SJCRH30 (cell line): ENCODE measurements around the gene CYP4F3. TPM values are rescaled to one million over a fixed set of nuclear protein-coding genes. Genes with fewer than 3 reads are reported as not detected.
"Not testable (repeated sequence)": the region's sequence is repeated elsewhere in the genome, so short reads cannot be mapped to it uniquely, and the experiment has no call there.

Source experiments
- DNase-seq, 2 experiments: peaks; one replicate each; pipeline ENCODE4 v3.0.0-alpha.2; 2015 to 2020
- H3K27ac ChIP-seq: fragments of 250-450 bp; sonication (Bioruptor Pico); 2 replicates; pipeline ENCODE4 v1.5.1; 2020; ENCODE audit warnings: mild to moderate bottlenecking, moderate library complexity
- H3K27me3 ChIP-seq: fragments of 250-450 bp; sonication (Bioruptor Pico); 2 replicates; pipeline ENCODE4 v1.5.1; 2020; ENCODE audit warnings: mild to moderate bottlenecking, moderate library complexity
- H3K36me3 ChIP-seq: fragments of 250-450 bp; sonication (Bioruptor Pico); 2 replicates; pipeline ENCODE4 v1.5.1; 2020; ENCODE audit warnings: mild to moderate bottlenecking, moderate library complexity
- H3K4me1 ChIP-seq: fragments of 250-450 bp; sonication (Bioruptor Pico); 2 replicates; pipeline ENCODE4 v1.5.1; 2020; ENCODE audit warnings: mild to moderate bottlenecking, moderate library complexity
- H3K4me3 ChIP-seq: fragments of 250-450 bp; sonication (Bioruptor Pico); 2 replicates; pipeline ENCODE4 v1.5.1; 2020; ENCODE audit warnings: mild to moderate bottlenecking, moderate library complexity
- H3K9me3 ChIP-seq: fragments of 250-450 bp; sonication (Bioruptor Pico); replicated peaks from 2 replicates; pipeline ENCODE4 v1.5.1; 2020; ENCODE audit warnings: mild to moderate bottlenecking, moderate library complexity
- total RNA-seq: library from RNA; depleted of rRNA; stranded (reverse); fragments of >200 nt; shearing (Covaris generic); gene quantifications from 2 replicates; pipeline ENCODE4 v1.2.3, GENCODE V29; 2014

The CYP4F3 gene
- total RNA-seq, 1 experiment from 2014 or later = not detected

GRCh38 chr19:15642807-15643206 is 2.1 kb downstream of the CYP4F3 start:
- Histone ChIP-seq H3K27me3 (0 out of 2 replicates have a peak, but pooled peaks cover 2% of the 10 kb centered on the region), H3K4me1 (no peaks in the 10 kb centered on the region), H3K36me3 (no peaks in the 10 kb centered on the region), H3K27ac (no peak overlapping the region), H3K4me3 (no peak overlapping the region), H3K9me3 (no peaks in the 10 kb centered on the region)
- DNase-seq = no peak

GRCh38 chr19:15643387-15643786 is 2.7 kb downstream of the CYP4F3 start:
- Histone ChIP-seq H3K36me3 (no peaks in the 10 kb centered on the region), H3K27me3 (no peaks in the 10 kb centered on the region), H3K9me3 (no peaks in the 10 kb centered on the region), H3K4me3 (no peak overlapping the region), H3K27ac (no peak overlapping the region), H3K4me1 (no peaks in the 10 kb centered on the region)
- DNase-seq = no peak

GRCh38 chr19:15644066-15644741 is 3.5 kb downstream of the CYP4F3 start:
- Histone ChIP-seq H3K4me1 (no peaks in the 10 kb centered on the region), H3K4me3 (no peak overlapping the region), H3K27ac (no peak overlapping the region), H3K9me3 (no peaks in the 10 kb centered on the region), H3K36me3 (no peaks in the 10 kb centered on the region), H3K27me3 (no peaks in the 10 kb centered on the region)
- DNase-seq = no peak

- Histone ChIP-seq H3K4me1 (no peaks in the 10 kb centered on the region), H3K9me3 (no peaks in the 10 kb centered on the region), H3K4me3 (no peak overlapping the region), H3K36me3 (no peaks in the 10 kb centered on the region), H3K27ac (no peak overlapping the region), H3K27me3 (no peaks in the 10 kb centered on the region)
- no peak for DNase-seq
Measured at GRCh38 chr19:15644816-15645215, 4.1 kb downstream of the CYP4F3 start.

- Histone ChIP-seq H3K9me3 (no peaks in the 10 kb centered on the region), H3K36me3 (no peaks in the 10 kb centered on the region), H3K27ac (no peak overlapping the region), H3K27me3 (no peaks in the 10 kb centered on the region), H3K4me3 (no peak overlapping the region), H3K4me1 (no peaks in the 10 kb centered on the region)
- DNase-seq = no peak
Measured at GRCh38 chr19:15649526-15649925, 8.8 kb downstream of the CYP4F3 start.

GRCh38 chr19:15650123-15650522 is 9.4 kb downstream of the CYP4F3 start:
- H3K36me3 ChIP-seq, H3K27me3 ChIP-seq, H3K4me3 ChIP-seq, H3K9me3 ChIP-seq, H3K27ac ChIP-seq, DNase-seq, H3K4me1 ChIP-seq: not testable (repeated sequence)

- no peak overlapping the region for H3K27ac ChIP-seq
- DNase-seq = no peak
- H3K36me3 ChIP-seq = no peaks in the 10 kb centered on the region
- no peaks in the 10 kb centered on the region for H3K4me1 ChIP-seq
- no peaks in the 10 kb centered on the region for H3K9me3 ChIP-seq
- no peak overlapping the region for H3K4me3 ChIP-seq
- no peaks in the 10 kb centered on the region for H3K27me3 ChIP-seq
Measured at GRCh38 chr19:15651791-15652190, 11.1 kb downstream of the CYP4F3 start.

- no peak for DNase-seq
- H3K4me1 ChIP-seq = no peaks in the 10 kb centered on the region
- no peaks in the 10 kb centered on the region for H3K27me3 ChIP-seq
- H3K36me3 ChIP-seq = no peaks in the 10 kb centered on the region
- H3K9me3 ChIP-seq = no peaks in the 10 kb centered on the region
- H3K27ac ChIP-seq = no peak overlapping the region
- no peak overlapping the region for H3K4me3 ChIP-seq
Measured at GRCh38 chr19:15652559-15653278, 12.0 kb downstream of the CYP4F3 start.

GRCh38 chr19:15656467-15656866 is 15.8 kb downstream of the CYP4F3 start:
- no peak overlapping the region for H3K27ac ChIP-seq
- no peaks in the 10 kb centered on the region for H3K9me3 ChIP-seq
- H3K4me3 ChIP-seq = no peak overlapping the region
- H3K36me3 ChIP-seq = no peaks in the 10 kb centered on the region
- DNase-seq = no peak
- H3K27me3 ChIP-seq = no peaks in the 10 kb centered on the region
- no peaks in the 10 kb centered on the region for H3K4me1 ChIP-seq

GRCh38 chr19:15663247-15663646 is 22.6 kb downstream of the CYP4F3 start:
- H3K4me1 ChIP-seq = no peaks in the 10 kb centered on the region
- no peak overlapping the region for H3K4me3 ChIP-seq
- H3K27ac ChIP-seq = no peak overlapping the region
- no peak for DNase-seq
- H3K9me3 ChIP-seq = no peaks in the 10 kb centered on the region
- H3K36me3 ChIP-seq = no peaks in the 10 kb centered on the region
- H3K27me3 ChIP-seq = no peaks in the 10 kb centered on the region

- Histone ChIP-seq H3K4me3 (no peak overlapping the region), H3K27me3 (no peaks in the 10 kb centered on the region), H3K27ac (no peak overlapping the region), H3K36me3 (no peaks in the 10 kb centered on the region), H3K9me3 (no peaks in the 10 kb centered on the region), H3K4me1 (no peaks in the 10 kb centered on the region)
- DNase-seq = no peak
Measured at GRCh38 chr19:15666186-15666585, 25.5 kb downstream of the CYP4F3 start.

GRCh38 chr19:15666883-15667282 is 26.2 kb downstream of the CYP4F3 start:
- no peaks in the 10 kb centered on the region for H3K4me1 ChIP-seq
- no peak overlapping the region for H3K27ac ChIP-seq
- DNase-seq = no peak
- H3K36me3 ChIP-seq = no peaks in the 10 kb centered on the region
- no peak overlapping the region for H3K4me3 ChIP-seq
- no peaks in the 10 kb centered on the region for H3K27me3 ChIP-seq
- no peaks in the 10 kb centered on the region for H3K9me3 ChIP-seq

- H3K36me3 ChIP-seq = no peaks in the 10 kb centered on the region
- H3K4me1 ChIP-seq = no peaks in the 10 kb centered on the region
- no peaks in the 10 kb centered on the region for H3K27me3 ChIP-seq
- H3K27ac ChIP-seq = no peak overlapping the region
- no peak overlapping the region for H3K4me3 ChIP-seq
- H3K9me3 ChIP-seq = no peaks in the 10 kb centered on the region
- DNase-seq = no peak
Measured at GRCh38 chr19:15669440-15669839, 28.7 kb downstream of the CYP4F3 start.

GRCh38 chr19:15669891-15670290 is 29.2 kb downstream of the CYP4F3 start:
- DNase-seq = no peak
- H3K9me3 ChIP-seq = no peaks in the 10 kb centered on the region
- no peaks in the 10 kb centered on the region for H3K27me3 ChIP-seq
- H3K27ac ChIP-seq = no peak overlapping the region
- no peak overlapping the region for H3K4me3 ChIP-seq
- no peaks in the 10 kb centered on the region for H3K36me3 ChIP-seq
- H3K4me1 ChIP-seq = no peaks in the 10 kb centered on the region

GRCh38 chr19:15671237-15671821 is 30.6 kb downstream of the CYP4F3 start:
- no peak for DNase-seq
- H3K36me3 ChIP-seq = no peaks in the 10 kb centered on the region
- H3K27me3 ChIP-seq = no peaks in the 10 kb centered on the region
- H3K4me1 ChIP-seq = no peaks in the 10 kb centered on the region
- no peaks in the 10 kb centered on the region for H3K9me3 ChIP-seq
- no peak overlapping the region for H3K27ac ChIP-seq
- H3K4me3 ChIP-seq = no peak overlapping the region
